Endothelial cell of umbilical vein (primary cell): Measurements from ENCODE around the gene KLHL26. TPM values are rescaled to one million over a fixed set of nuclear protein-coding genes. Genes with fewer than 3 reads are reported as not detected.

Experiments
- BruUV-seq: library from RNA; stranded (reverse); fragments of 400-500 nt; replicated peaks from 2 replicates; lab custom pipeline; 2021; lab: Mats Ljungman, UMichigan
- CTCF ChIA-PET: fragments of 300-600, 350-600 bp; sonication (Branson Sonifier 250); formaldehyde crosslinking; loops from one replicate; lab custom pipeline; 2021; ENCODE audit warnings: antibody characterized with exemption, inconsistent platforms; lab: Charles Lee
- POLR2A ChIA-PET: fragments of 300-600, 350-600 bp; sonication (Branson Sonifier 250); formaldehyde crosslinking; loops from one replicate; lab custom pipeline; 2021; ENCODE audit warnings: antibody characterized with exemption, inconsistent platforms; lab: Charles Lee
- DNase-seq: peaks from one replicate; pipeline ENCODE4 v3.0.0-alpha.2; 2011; ENCODE audit warnings: low read depth, low spot score
- FAIRE-seq: peaks from 2 replicates; lab custom pipeline; 2011; peaks lifted over from hg19 to GRCh38; lab: Jason Lieb, UNC
- H2AFZ ChIP-seq: 2 replicates; pipeline ENCODE4 v1.6.0; 2012; ENCODE audit warnings: low read depth, low read length, control low read depth, inconsistent platforms
- H3K27ac ChIP-seq: 2 replicates; pipeline ENCODE4 v1.5.1; 2011; ENCODE audit warnings: low read depth, mild to moderate bottlenecking, control low read depth, low read length, moderate library complexity; ENCODE audit not compliant: insufficient read depth
- H3K27me3 ChIP-seq, 2 experiments: 2 replicates each; pipeline versions ENCODE4 v1.6.0 to v1.6.1; 2011; ENCODE audit warnings: low read length in 2 of 2, mixed read lengths in 1 of 2; ENCODE audit not compliant: control insufficient read depth in 2 of 2, insufficient read depth in 2 of 2
- H3K36me3 ChIP-seq, 2 experiments: 2 replicates in 1 of 2; 3 replicates in 1 of 2; pipeline ENCODE4 v1.5.1; 2011; ENCODE audit warnings: low read length in 2 of 2, mild to moderate bottlenecking in 1 of 2, moderate library complexity in 1 of 2; ENCODE audit not compliant: control insufficient read depth in 2 of 2, insufficient read depth in 2 of 2; ENCODE audit errors: extremely low read depth in 1 of 2
- H3K4me1 ChIP-seq: 3 replicates; pipeline ENCODE4 v1.5.1; 2011; ENCODE audit warnings: mild to moderate bottlenecking, low read length; ENCODE audit not compliant: control insufficient read depth, insufficient read depth; ENCODE audit errors: extremely low read depth
- H3K4me2 ChIP-seq: 2 replicates; pipeline ENCODE4 v1.6.1; 2011; ENCODE audit warnings: low read length, control low read depth, mixed read lengths; ENCODE audit not compliant: insufficient read depth
- H3K4me3 ChIP-seq, 3 experiments: fragments of 200-600 bp in 1 of 3; sonication (generic), shearing (Covaris generic) in 1 of 3; replicated peaks in 1 of 3; 2 replicates each; pipeline ENCODE4 v1.5.1; 2011 to 2016; ENCODE audit warnings: control low read depth in 3 of 3, low read length in 3 of 3, mild to moderate bottlenecking in 2 of 3, inconsistent platforms in 1 of 3, low read depth in 1 of 3, moderate library complexity in 1 of 3; ENCODE audit not compliant: insufficient read depth in 1 of 3
- H3K79me2 ChIP-seq: 2 replicates; pipeline ENCODE4 v1.6.0; 2012; ENCODE audit warnings: low read length, inconsistent platforms; ENCODE audit not compliant: control insufficient read depth, insufficient read depth
- H3K9ac ChIP-seq: replicated peaks from 2 replicates; pipeline ENCODE3; 2011; ENCODE audit warnings: low read length, control low read depth; ENCODE audit not compliant: insufficient read depth; ENCODE audit errors: extremely low read depth
- H3K9me1 ChIP-seq: replicated peaks from 3 replicates; pipeline ENCODE4 v1.6.0; 2011; ENCODE audit warnings: mild to moderate bottlenecking, low read length; ENCODE audit not compliant: control insufficient read depth, insufficient read depth; ENCODE audit errors: extremely low read depth
- H3K9me3 ChIP-seq: replicated peaks from 2 replicates; pipeline ENCODE4 v1.5.1; 2012; ENCODE audit warnings: low read length, inconsistent platforms; ENCODE audit not compliant: control insufficient read depth, insufficient read depth
- H4K20me1 ChIP-seq: replicated peaks from 2 replicates; pipeline ENCODE3; 2011; ENCODE audit warnings: mild to moderate bottlenecking, low read length; ENCODE audit not compliant: control insufficient read depth, insufficient read depth; ENCODE audit errors: extremely low read depth
- CTCF ChIP-seq, 2 donors: IDR thresholded peaks; 1 replicate in 1 of 2; 2 replicates in 1 of 2; pipeline ENCODE4 v1.5.1; 2011; ENCODE audit warnings: low read length in 2 of 2, mild to moderate bottlenecking in 2 of 2, moderate library complexity in 2 of 2, control low read depth in 1 of 2, inconsistent platforms in 1 of 2, low read depth in 1 of 2; ENCODE audit not compliant: insufficient read depth in 1 of 2; ENCODE audit errors: extremely low read depth in 1 of 2
- EZH2 ChIP-seq: IDR thresholded peaks from 2 replicates; pipeline ENCODE4 v1.6.1; 2012; ENCODE audit warnings: borderline replicate concordance, low read depth, mild to moderate bottlenecking, moderate library complexity, low read length, inconsistent platforms; ENCODE audit not compliant: severe bottlenecking
- FOS ChIP-seq: IDR thresholded peaks from 2 replicates; pipeline ENCODE4 v1.6.1; 2011; ENCODE audit warnings: mild to moderate bottlenecking, low read length, moderate library complexity, borderline replicate concordance; ENCODE audit not compliant: insufficient read depth
- GATA2 ChIP-seq: IDR thresholded peaks from 2 replicates; pipeline ENCODE4 v1.7.0; 2011; ENCODE audit warnings: low read depth, mild to moderate bottlenecking, moderate library complexity, mixed read lengths, low read length; ENCODE audit not compliant: insufficient read length, insufficient read depth
- JUN ChIP-seq: IDR thresholded peaks from 2 replicates; pipeline ENCODE4 v1.6.1; 2011; ENCODE audit warnings: borderline replicate concordance, low read depth; ENCODE audit not compliant: insufficient read length, insufficient read depth
- MYC ChIP-seq: IDR thresholded peaks from one replicate; pipeline ENCODE4 v1.6.1; 2011; ENCODE audit warnings: mild to moderate bottlenecking, low read depth, low read length
- POLR2A ChIP-seq: IDR thresholded peaks from 2 replicates; pipeline ENCODE4 v1.6.1; 2012; ENCODE audit warnings: low read depth, mild to moderate bottlenecking, control low read depth, low read length
- POLR2AphosphoS5 ChIP-seq: IDR thresholded peaks from 2 replicates; pipeline ENCODE4 v1.6.1; 2012; ENCODE audit warnings: low read depth, mild to moderate bottlenecking, control low read depth, low read length, moderate library complexity; ENCODE audit not compliant: insufficient read depth
- dilution Hi-C: fragments of 300-500 bp; cut with MboI; formaldehyde crosslinking; loops from one replicate; pipeline ENCODE4 v1.15.0; 2019; ENCODE audit warnings: low sequenced_read_pairs; ENCODE audit not compliant: extremely low pct_ligation_motif_present
- intact Hi-C: fragments of 100-400 bp; cut with micrococcal nuclease; formaldehyde crosslinking; loops from one replicate; pipeline ENCODE4 v1.10.0; 2022
- polyA plus RNA-seq, 4 experiments: library from polyadenylated mRNA; depleted of rRNA in 3 of 4; stranded (reverse) in 3 of 4; unstranded in 1 of 4; fragments of >200 nt; gene quantifications; 2 replicates each; pipeline versions ENCODE4 v1.2.1 to v1.2.3, GENCODE V29; 2011 to 2012; ENCODE audit warnings: missing spikeins in 1 of 4
- total RNA-seq: library from RNA; stranded (reverse); gene quantifications from 2 replicates; pipeline ENCODE4 v1.2.3, GENCODE V29; 2021
- TF ChIP-seq, protein P1 (sequence below): IDR thresholded peaks from 2 replicates; pipeline ENCODE4 v1.6.1; 2011; ENCODE audit not compliant: insufficient read depth, insufficient read length

The KLHL26 gene
- total and polyA plus RNA-seq, 2 donors (not counting 3 experiments of a cell fraction or from before 2014, with no cell fraction given) = 2.4 to 6.2 TPM

DNA sequence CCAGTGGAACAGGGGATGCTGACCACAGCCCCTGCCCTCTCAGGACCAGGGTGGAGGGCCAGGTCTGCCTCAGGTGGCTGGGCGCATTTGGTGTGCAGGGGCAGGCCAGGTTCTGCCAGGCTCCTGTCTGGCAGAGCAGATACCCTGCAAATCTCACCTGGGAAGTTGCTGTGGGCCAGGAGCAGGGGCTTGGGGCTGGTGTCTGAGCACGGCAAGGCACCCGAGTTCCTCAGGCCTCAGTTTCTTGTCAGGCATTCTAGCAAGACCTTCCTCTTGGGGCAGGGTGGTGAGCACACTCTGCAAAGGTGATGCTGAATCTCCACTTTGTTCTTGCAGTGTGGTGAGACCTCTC lies 47.8 kb downstream of the KLHL26 start:
- POLR2A ChIA-PET = no interaction called here

More for the DNA sequence above, 47.8 kb downstream of the KLHL26 start:
- no peak overlapping the region for H3K9ac ChIP-seq
- H3K79me2 ChIP-seq = peaks cover 5% of the 10 kb centered on the region
- H3K27ac ChIP-seq = no peak overlapping the region
- DNase-seq (no peak), FAIRE-seq (no peak)
- no peak overlapping the region for H2AFZ ChIP-seq
- H3K36me3 ChIP-seq = no peaks in the 10 kb centered on the region
- no peaks in the 10 kb centered on the region for H3K9me3 ChIP-seq
- H3K4me2 ChIP-seq = no peak overlapping the region
- TF ChIP-seq CTCF (IDR thresholded peaks at IDR 0.05; ENCODE audit: extremely low read depth in 1 of 2, insufficient read depth in 1 of 2, low read depth in 1 of 2, low read length in 2 of 2) = no peak
- no peak for TF ChIP-seq POLR2A
- no peak for TF ChIP-seq JUN
- TF ChIP-seq FOS = no peak
- no peak for TF ChIP-seq MYC
- no peak for TF ChIP-seq POLR2AphosphoS5
- TF ChIP-seq EZH2 = no peak
- TF ChIP-seq, protein P1, sequence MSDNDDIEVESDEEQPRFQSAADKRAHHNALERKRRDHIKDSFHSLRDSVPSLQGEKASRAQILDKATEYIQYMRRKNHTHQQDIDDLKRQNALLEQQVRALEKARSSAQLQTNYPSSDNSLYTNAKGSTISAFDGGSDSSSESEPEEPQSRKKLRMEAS = no peak
- TF ChIP-seq GATA2 = no peak
- no peaks in the 10 kb centered on the region for H4K20me1 ChIP-seq
- H3K4me1 ChIP-seq = peaks cover 7% of the 10 kb centered on the region
- H3K4me3 ChIP-seq = no peak overlapping the region
- CTCF ChIA-PET = no interaction called here
- BruUV-seq = no TSS peak
- H3K27me3 ChIP-seq = no peaks in the 10 kb centered on the region
- no peaks in the 10 kb centered on the region for H3K9me1 ChIP-seq
- dilution Hi-C loops (no loop called here), intact Hi-C loops (no loop called here)
